ENCODE results near the gene PFKFB1.

DNA sequence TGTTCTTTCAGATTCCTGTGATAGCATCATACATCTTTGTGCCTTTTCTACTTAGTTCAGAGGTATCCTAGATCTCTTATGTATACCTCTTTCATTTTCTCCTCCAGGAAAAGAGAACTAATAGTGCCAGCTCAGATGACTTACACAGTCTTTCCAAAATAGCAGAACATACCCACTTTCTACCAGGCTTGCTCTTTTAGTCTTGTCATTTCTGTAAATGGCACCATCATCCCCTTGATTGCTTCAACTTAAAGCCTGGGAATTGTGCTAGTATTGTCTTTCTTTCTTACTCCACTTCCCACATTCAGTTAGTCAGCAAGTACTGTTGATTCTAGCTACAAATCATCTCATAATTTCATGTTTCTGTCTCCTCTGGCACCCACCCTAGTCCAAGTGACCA, 11.3 kb upstream of the PFKFB1 start:
- TF ChIP-seq, protein P1, sequence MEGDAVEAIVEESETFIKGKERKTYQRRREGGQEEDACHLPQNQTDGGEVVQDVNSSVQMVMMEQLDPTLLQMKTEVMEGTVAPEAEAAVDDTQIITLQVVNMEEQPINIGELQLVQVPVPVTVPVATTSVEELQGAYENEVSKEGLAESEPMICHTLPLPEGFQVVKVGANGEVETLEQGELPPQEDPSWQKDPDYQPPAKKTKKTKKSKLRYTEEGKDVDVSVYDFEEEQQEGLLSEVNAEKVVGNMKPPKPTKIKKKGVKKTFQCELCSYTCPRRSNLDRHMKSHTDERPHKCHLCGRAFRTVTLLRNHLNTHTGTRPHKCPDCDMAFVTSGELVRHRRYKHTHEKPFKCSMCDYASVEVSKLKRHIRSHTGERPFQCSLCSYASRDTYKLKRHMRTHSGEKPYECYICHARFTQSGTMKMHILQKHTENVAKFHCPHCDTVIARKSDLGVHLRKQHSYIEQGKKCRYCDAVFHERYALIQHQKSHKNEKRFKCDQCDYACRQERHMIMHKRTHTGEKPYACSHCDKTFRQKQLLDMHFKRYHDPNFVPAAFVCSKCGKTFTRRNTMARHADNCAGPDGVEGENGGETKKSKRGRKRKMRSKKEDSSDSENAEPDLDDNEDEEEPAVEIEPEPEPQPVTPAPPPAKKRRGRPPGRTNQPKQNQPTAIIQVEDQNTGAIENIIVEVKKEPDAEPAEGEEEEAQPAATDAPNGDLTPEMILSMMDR (conservative IDR thresholded peaks at IDR 0.05 in 1 of 2, IDR thresholded peaks at IDR 0.05 in 1 of 2; ENCODE audit: low read depth in 1 of 2, low read length in 2 of 2): no peak
- no peak for TF ChIP-seq EZH2 (IDR thresholded peaks at IDR 0.05; ENCODE audit: low read length, missing control alignments)
